Activated T-cell treated with anti-CD3 and anti-CD28 coated beads, Interleukin-2, amount 50 U/mL, for 1 hour (primary cell): Measurements from ENCODE around the gene PAFAH1B2.
A peak's percentile ranks its signal among the peaks of the same experiment; 100 is the strongest.

Source experiments
- DNase-seq: peaks from one replicate; pipeline ENCODE4 v3.0.0-alpha.2; 2020

The PAFAH1B2 gene

GRCh38 chr11:117175104-117175503 lies 31.0 kb downstream of the PAFAH1B2 start:
- DNase-seq: no peak

GRCh38 chr11:117175781-117176180 lies 31.7 kb downstream of the PAFAH1B2 start:
- no peak for DNase-seq

GRCh38 chr11:117176186-117176585 lies 32.1 kb downstream of the PAFAH1B2 start:
- no peak for DNase-seq

- DNase-seq: no peak
These were observed 33.6 kb downstream of the PAFAH1B2 start for GRCh38 chr11:117177534-117178209.

- DNase-seq: peak; percentile 87
These were observed 34.3 kb downstream of the PAFAH1B2 start, which contains the start of gene SIDT2 for GRCh38 chr11:117178210-117179034. TSS of gene SIDT2 (plus strand) at chr11:117178743. CDS start at chr11:117179264, 521 bp downstream.

- DNase-seq: peak; percentile 64
These were observed 35.2 kb downstream of the PAFAH1B2 start for GRCh38 chr11:117179048-117179999.

- DNase-seq: no peak
These were observed 35.9 kb downstream of the PAFAH1B2 start for GRCh38 chr11:117180020-117180419.

- peak; percentile 59 for DNase-seq
These were observed 36.8 kb downstream of the PAFAH1B2 start for GRCh38 chr11:117180661-117181585.

GRCh38 chr11:117181586-117182550 lies 37.8 kb downstream of the PAFAH1B2 start:
- no peak for DNase-seq

GRCh38 chr11:117182551-117182935 lies 38.5 kb downstream of the PAFAH1B2 start:
- no peak for DNase-seq

- peak; percentile 11 for DNase-seq
These were observed 39.1 kb downstream of the PAFAH1B2 start for GRCh38 chr11:117183178-117183577.

GRCh38 chr11:117183724-117184349 lies 39.8 kb downstream of the PAFAH1B2 start:
- peak; percentile 4 for DNase-seq

GRCh38 chr11:117185736-117186430 lies 41.8 kb downstream of the PAFAH1B2 start:
- DNase-seq: peak; percentile 2

- DNase-seq: peak; percentile 5
These were observed 42.3 kb downstream of the PAFAH1B2 start for GRCh38 chr11:117186431-117186761.

- DNase-seq: peak; percentile 5
These were observed 42.9 kb downstream of the PAFAH1B2 start for GRCh38 chr11:117187007-117187406.

- no peak for DNase-seq
These were observed 43.3 kb downstream of the PAFAH1B2 start for GRCh38 chr11:117187428-117187798.

GRCh38 chr11:117187799-117188481 lies 43.9 kb downstream of the PAFAH1B2 start:
- DNase-seq: no peak

GRCh38 chr11:117188620-117189081 lies 44.6 kb downstream of the PAFAH1B2 start:
- no peak for DNase-seq
